ENCODE results near the gene OR5K2.

OR5K2 gene

GRCh38 chr3:98497381-98497780 is at the start of gene OR5K2:
Gene OR5K2 (plus strand): TSS chr3:98497681. CDS start chr3:98497681, 0 bp downstream.
- in situ Hi-C loops (cut with MboI; ENCODE audit: low sequenced_read_pairs): no loop called here

GRCh38 chr3:98449606-98450193 is 47.8 kb upstream of the OR5K2 start:
- in situ Hi-C loops (cut with MboI; ENCODE audit: low sequenced_read_pairs): no loop called here

- in situ Hi-C loops (cut with MboI; ENCODE audit: low sequenced_read_pairs): no loop called here
These were observed 47.1 kb upstream of the OR5K2 start for GRCh38 chr3:98450372-98450771.

- in situ Hi-C loops (cut with MboI; ENCODE audit: low sequenced_read_pairs): no loop called here
These were observed 43.7 kb upstream of the OR5K2 start for GRCh38 chr3:98453827-98454226.

GRCh38 chr3:98454929-98455328 is 42.6 kb upstream of the OR5K2 start:
- in situ Hi-C loops (cut with MboI; ENCODE audit: low sequenced_read_pairs): no loop called here

GRCh38 chr3:98457543-98457942 is 39.9 kb upstream of the OR5K2 start:
- in situ Hi-C loops (cut with MboI; ENCODE audit: low sequenced_read_pairs): no loop called here

GRCh38 chr3:98460220-98460619 is 37.3 kb upstream of the OR5K2 start:
- in situ Hi-C loops (cut with MboI; ENCODE audit: low sequenced_read_pairs): no loop called here

GRCh38 chr3:98462901-98463300 is 34.6 kb upstream of the OR5K2 start, which contains the start of gene OR5K1:
Gene OR5K1 (plus strand): TSS chr3:98463201. CDS start chr3:98469577, 6,376 bp downstream.
- in situ Hi-C loops (cut with MboI; ENCODE audit: low sequenced_read_pairs): no loop called here

GRCh38 chr3:98482717-98483482 is 14.6 kb upstream of the OR5K2 start:
- in situ Hi-C loops (cut with MboI; ENCODE audit: low sequenced_read_pairs): no loop called here

GRCh38 chr3:98483626-98484025 is 13.9 kb upstream of the OR5K2 start:
- in situ Hi-C loops (cut with MboI; ENCODE audit: low sequenced_read_pairs): no loop called here

GRCh38 chr3:98500019-98500418 is 2.5 kb downstream of the OR5K2 start:
- in situ Hi-C loops (cut with MboI; ENCODE audit: low sequenced_read_pairs): no loop called here

- in situ Hi-C loops (cut with MboI; ENCODE audit: low sequenced_read_pairs): no loop called here
These were observed 3.8 kb downstream of the OR5K2 start for GRCh38 chr3:98501270-98501669.

- in situ Hi-C loops (cut with MboI; ENCODE audit: low sequenced_read_pairs): no loop called here
These were observed 4.5 kb downstream of the OR5K2 start for GRCh38 chr3:98501863-98502576.

- in situ Hi-C loops (cut with MboI; ENCODE audit: low sequenced_read_pairs): no loop called here
These were observed 7.1 kb downstream of the OR5K2 start for GRCh38 chr3:98504539-98504938.

- in situ Hi-C loops (cut with MboI; ENCODE audit: low sequenced_read_pairs): no loop called here
These were observed 11.1 kb downstream of the OR5K2 start for GRCh38 chr3:98508582-98508981.

GRCh38 chr3:98512576-98512975 is 15.1 kb downstream of the OR5K2 start:
- in situ Hi-C loops (cut with MboI; ENCODE audit: low sequenced_read_pairs): no loop called here

GRCh38 chr3:98513091-98513511 is 15.6 kb downstream of the OR5K2 start:
- in situ Hi-C loops (cut with MboI; ENCODE audit: low sequenced_read_pairs): no loop called here

- in situ Hi-C loops (cut with MboI; ENCODE audit: low sequenced_read_pairs): no loop called here
These were observed 16.3 kb downstream of the OR5K2 start for GRCh38 chr3:98513736-98514135.

GRCh38 chr3:98514948-98515347 is 17.5 kb downstream of the OR5K2 start:
- in situ Hi-C loops (cut with MboI; ENCODE audit: low sequenced_read_pairs): no loop called here

- in situ Hi-C loops (cut with MboI; ENCODE audit: low sequenced_read_pairs): no loop called here
These were observed 21.3 kb downstream of the OR5K2 start for GRCh38 chr3:98518816-98519215.

GRCh38 chr3:98519351-98519750 is 21.9 kb downstream of the OR5K2 start:
- in situ Hi-C loops (cut with MboI; ENCODE audit: low sequenced_read_pairs): no loop called here
